Measurements from ENCODE around the gene LBP.

GRCh38 chr20:38358556-38358955, 12.3 kb downstream of the LBP start:
- TF ChIP-seq ZNF8 (CRISPR knock-in tag; IDR thresholded peaks at IDR 0.05) (no peak), TOX (CRISPR knock-in tag; IDR thresholded peaks at IDR 0.05; ENCODE audit: borderline replicate concordance) (no peak), PATZ1 (CRISPR knock-in tag; IDR thresholded peaks at IDR 0.05; ENCODE audit: borderline replicate concordance) (no peak), SNAI2 (CRISPR knock-in tag; IDR thresholded peaks at IDR 0.05) (no peak), CREB5 (CRISPR knock-in tag; IDR thresholded peaks at IDR 0.05; ENCODE audit: low read depth) (no peak), ZFP30 (CRISPR knock-in tag; IDR thresholded peaks at IDR 0.05) (no peak), POU6F1 (CRISPR knock-in tag; IDR thresholded peaks at IDR 0.05; ENCODE audit: borderline replicate concordance, low read depth) (no peak), RARB (CRISPR knock-in tag; IDR thresholded peaks at IDR 0.05) (no peak), TCF4 (CRISPR knock-in tag; IDR thresholded peaks at IDR 0.05; ENCODE audit: borderline replicate concordance) (no peak), ARNTL (CRISPR knock-in tag; IDR thresholded peaks at IDR 0.05; ENCODE audit: borderline replicate concordance, low read depth) (no peak)
